H9 (cell line): ENCODE results near the gene CABCOCO1. TPM values are rescaled to one million over a fixed set of nuclear protein-coding genes. Genes with fewer than 3 reads are reported as not detected.

Experiments
- DNase-seq: peaks from one replicate; pipeline ENCODE4 v3.0.0-alpha.2; 2017
- H2AFZ ChIP-seq: one replicate; pipeline ENCODE4 v1.6.1; 2013; ENCODE audit warnings: mild to moderate bottlenecking, low read length, control low read depth, moderate library complexity
- H2AK5ac ChIP-seq: 2 replicates; pipeline ENCODE4 v1.6.1; 2013; ENCODE audit warnings: low read length, control low read depth, mixed read lengths; ENCODE audit not compliant: insufficient read length
- H2BK120ac ChIP-seq: one replicate; pipeline ENCODE4 v1.6.1; 2013; ENCODE audit warnings: low read depth, mild to moderate bottlenecking, low read length, control low read depth, inconsistent platforms; ENCODE audit not compliant: poor library complexity, severe bottlenecking
- H2BK12ac ChIP-seq: 2 replicates; pipeline ENCODE4 v1.6.1; 2013; ENCODE audit warnings: low read length, control low read depth, mixed read lengths, low read depth; ENCODE audit not compliant: insufficient read length
- H2BK15ac ChIP-seq: 2 replicates; pipeline ENCODE4 v1.6.1; 2013; ENCODE audit warnings: low read depth, low read length, control low read depth
- H2BK20ac ChIP-seq: one replicate; pipeline ENCODE4 v1.6.1; 2013; ENCODE audit warnings: low read depth, mild to moderate bottlenecking, low read length, control low read depth, inconsistent platforms; ENCODE audit not compliant: poor library complexity, severe bottlenecking
- H2BK5ac ChIP-seq: 2 replicates; pipeline ENCODE4 v1.6.1; 2013; ENCODE audit warnings: low read length, control low read depth, mixed read lengths; ENCODE audit not compliant: insufficient read length
- H3K14ac ChIP-seq: 2 replicates; pipeline ENCODE4 v1.6.1; 2013; ENCODE audit warnings: low read length, control low read depth; ENCODE audit not compliant: insufficient read depth
- H3K18ac ChIP-seq: 2 replicates; pipeline ENCODE4 v1.6.1; 2013; ENCODE audit warnings: low read depth, mild to moderate bottlenecking, mixed read lengths, low read length, control low read depth; ENCODE audit not compliant: insufficient read length
- H3K23ac ChIP-seq: 2 replicates; pipeline ENCODE4 v1.6.1; 2013; ENCODE audit warnings: low read length, control low read depth, mixed read lengths, low read depth; ENCODE audit not compliant: insufficient read length
- H3K23me2 ChIP-seq: 2 replicates; pipeline ENCODE4 v1.6.1; 2013; ENCODE audit warnings: low read depth, mild to moderate bottlenecking, mixed read lengths, low read length, control low read depth; ENCODE audit not compliant: insufficient read length, poor library complexity, severe bottlenecking
- H3K27ac ChIP-seq: 2 replicates; pipeline ENCODE4 v1.5.1; 2013; ENCODE audit warnings: low read length, control low read depth, mixed read lengths, low read depth; ENCODE audit not compliant: insufficient read length
- H3K27me3 ChIP-seq: 2 replicates; pipeline ENCODE4 v1.6.1; 2013; ENCODE audit warnings: low read length, control low read depth, inconsistent platforms; ENCODE audit not compliant: insufficient read depth
- H3K4ac ChIP-seq: 2 replicates; pipeline ENCODE4 v1.6.1; 2013; ENCODE audit warnings: low read depth, mild to moderate bottlenecking, control low read depth, inconsistent platforms, low read length, moderate library complexity
- H3K4me1 ChIP-seq: 2 replicates; pipeline ENCODE4 v1.6.1; 2013; ENCODE audit warnings: low read length, control low read depth, inconsistent platforms; ENCODE audit not compliant: insufficient read depth
- H3K4me2 ChIP-seq: 2 replicates; pipeline ENCODE4 v1.6.1; 2013; ENCODE audit warnings: low read length, control low read depth, mixed read lengths; ENCODE audit not compliant: insufficient read length, insufficient read depth
- H3K56ac ChIP-seq: 2 replicates; pipeline ENCODE4 v1.6.1; 2013; ENCODE audit warnings: low read depth, mild to moderate bottlenecking, mixed read lengths, low read length, control low read depth; ENCODE audit not compliant: insufficient read length
- H3K79me1 ChIP-seq: 2 replicates; pipeline ENCODE4 v1.6.1; 2013; ENCODE audit warnings: low read depth, mild to moderate bottlenecking, moderate library complexity, low read length, control low read depth, inconsistent platforms; ENCODE audit not compliant: insufficient read depth, poor library complexity, severe bottlenecking
- H3K79me2 ChIP-seq: 2 replicates; pipeline ENCODE4 v1.6.1; 2013; ENCODE audit warnings: low read length, control low read depth, inconsistent platforms; ENCODE audit not compliant: insufficient read depth
- H3K9ac ChIP-seq: 2 replicates; pipeline ENCODE4 v1.6.1; 2013; ENCODE audit warnings: low read length, control low read depth, mixed read lengths; ENCODE audit not compliant: insufficient read length; ENCODE audit errors: extremely low read depth
- H3K9me3 ChIP-seq: one replicate; pipeline ENCODE4 v1.6.1; 2013; ENCODE audit warnings: low read depth, low read length, inconsistent platforms; ENCODE audit not compliant: control insufficient read depth
- H3T11ph ChIP-seq: one replicate; pipeline ENCODE4 v1.6.1; 2013; ENCODE audit warnings: mild to moderate bottlenecking, low read length, control low read depth, inconsistent platforms
- H4K20me1 ChIP-seq: one replicate; pipeline ENCODE4 v1.6.1; 2013; ENCODE audit not compliant: control insufficient read depth, insufficient read length, insufficient read depth
- H4K5ac ChIP-seq: 2 replicates; pipeline ENCODE4 v1.6.1; 2013; ENCODE audit warnings: low read depth, mild to moderate bottlenecking, mixed read lengths, low read length, control low read depth; ENCODE audit not compliant: insufficient read length
- H4K8ac ChIP-seq: replicated peaks from 2 replicates; pipeline ENCODE4 v1.6.1; 2013; ENCODE audit warnings: low read length, control low read depth, mixed read lengths, low read depth; ENCODE audit not compliant: insufficient read length
- H4K91ac ChIP-seq: 2 replicates; pipeline ENCODE4 v1.6.1; 2013; ENCODE audit warnings: low read depth, mild to moderate bottlenecking, moderate library complexity, mixed read lengths, low read length, control low read depth; ENCODE audit not compliant: insufficient read length
- H3K27ac Mint-ChIP-seq, 3 experiments: 2 replicates in 2 of 3; 3 replicates in 1 of 3; pipeline ENCODE4 v1.8.0; 2020 to 2021; ENCODE audit warnings: mixed read lengths in 3 of 3, mild to moderate bottlenecking in 1 of 3, moderate library complexity in 1 of 3
- H3K27me3 Mint-ChIP-seq: 2 replicates; pipeline ENCODE4 v1.8.0; 2021; ENCODE audit warnings: low read depth, mild to moderate bottlenecking, moderate library complexity, mixed read lengths
- H3K36me3 Mint-ChIP-seq, 3 experiments: 2 replicates in 2 of 3; 3 replicates in 1 of 3; pipeline ENCODE4 v1.8.0; 2020 to 2021; ENCODE audit warnings: low read depth in 3 of 3, mixed read lengths in 3 of 3; ENCODE audit not compliant: insufficient read depth in 1 of 3
- H3K4me1 Mint-ChIP-seq, 2 experiments: 2 replicates each; pipeline ENCODE4 v1.8.0; 2020; ENCODE audit warnings: mixed read lengths in 2 of 2
- H3K4me3 Mint-ChIP-seq, 2 experiments: 2 replicates in 1 of 2; 3 replicates in 1 of 2; pipeline ENCODE4 v1.8.0; 2020 to 2021; ENCODE audit warnings: mild to moderate bottlenecking in 2 of 2, mixed read lengths in 2 of 2, moderate library complexity in 1 of 2
- H3K9me3 Mint-ChIP-seq, 2 experiments: 2 replicates in 1 of 2; 3 replicates in 1 of 2; pipeline ENCODE4 v1.8.0; 2020; ENCODE audit warnings: mild to moderate bottlenecking in 2 of 2, mixed read lengths in 2 of 2, moderate library complexity in 1 of 2
- WGBS: extraction: QIAGEN DNeasy Blood & Tissue Kit; methylation state at CpG from one replicate; pipeline ENCODE4 v1.1.7; 2013; ENCODE audit warnings: missing lambda C conversion rate, low lambda C conversion rate, mixed read lengths; ENCODE audit not compliant: insufficient read length; ENCODE audit errors: extremely low coverage; 5-methylcytosine and 5-hydroxymethylcytosine counted together
- total RNA-seq: library from RNA; stranded (reverse); gene quantifications from 2 replicates; pipeline ENCODE4 v1.2.1, GENCODE V29; 2021
- TF ChIP-seq, protein P1 (sequence below): fragments of 200-600 bp; sonication (generic); conservative IDR thresholded peaks from 3 replicates; pipeline ENCODE4 v1.8.0; 2021; ENCODE audit warnings: antibody characterized with exemption, mild to moderate bottlenecking

CABCOCO1 gene
- total RNA-seq, 1 experiment from 2014 or later: not detected

DNA sequence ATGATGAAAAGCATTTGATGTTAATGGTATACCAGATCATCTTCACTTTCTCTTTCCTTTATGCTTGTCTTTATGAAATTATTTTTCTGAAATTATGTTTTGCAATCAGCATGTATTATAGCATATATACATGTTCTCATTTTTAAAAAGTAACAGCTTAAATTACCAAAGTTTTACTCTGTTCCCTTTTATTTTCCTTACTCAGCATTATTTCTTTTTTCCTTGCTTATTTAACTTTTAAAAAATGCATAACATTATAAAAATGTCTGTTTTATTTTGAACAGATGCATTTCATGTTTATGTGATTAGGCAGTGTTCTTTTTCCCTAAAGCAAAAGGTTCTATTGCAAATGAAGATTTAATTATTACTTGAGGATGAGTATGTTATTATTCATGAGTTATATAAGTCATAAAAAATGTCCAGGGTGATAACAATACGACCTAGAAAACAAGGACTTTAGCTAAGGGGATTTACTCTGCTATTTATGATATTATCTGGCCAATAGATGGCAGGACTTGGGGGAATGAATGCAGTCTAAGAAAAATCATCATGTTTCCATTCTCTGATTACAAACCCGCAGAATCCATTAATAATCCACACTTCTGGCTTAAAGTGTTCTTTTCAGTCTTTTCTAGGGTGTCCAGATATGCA is 38.5 kb downstream of the CABCOCO1 start:
- no peak overlapping the region for H3K27ac ChIP-seq
- H2BK15ac ChIP-seq: no peak overlapping the region
- H2BK20ac ChIP-seq: no peak overlapping the region
- no peak overlapping the region for H3K56ac ChIP-seq
- H3K4me2 ChIP-seq: no peak overlapping the region
- TF ChIP-seq, protein P1, sequence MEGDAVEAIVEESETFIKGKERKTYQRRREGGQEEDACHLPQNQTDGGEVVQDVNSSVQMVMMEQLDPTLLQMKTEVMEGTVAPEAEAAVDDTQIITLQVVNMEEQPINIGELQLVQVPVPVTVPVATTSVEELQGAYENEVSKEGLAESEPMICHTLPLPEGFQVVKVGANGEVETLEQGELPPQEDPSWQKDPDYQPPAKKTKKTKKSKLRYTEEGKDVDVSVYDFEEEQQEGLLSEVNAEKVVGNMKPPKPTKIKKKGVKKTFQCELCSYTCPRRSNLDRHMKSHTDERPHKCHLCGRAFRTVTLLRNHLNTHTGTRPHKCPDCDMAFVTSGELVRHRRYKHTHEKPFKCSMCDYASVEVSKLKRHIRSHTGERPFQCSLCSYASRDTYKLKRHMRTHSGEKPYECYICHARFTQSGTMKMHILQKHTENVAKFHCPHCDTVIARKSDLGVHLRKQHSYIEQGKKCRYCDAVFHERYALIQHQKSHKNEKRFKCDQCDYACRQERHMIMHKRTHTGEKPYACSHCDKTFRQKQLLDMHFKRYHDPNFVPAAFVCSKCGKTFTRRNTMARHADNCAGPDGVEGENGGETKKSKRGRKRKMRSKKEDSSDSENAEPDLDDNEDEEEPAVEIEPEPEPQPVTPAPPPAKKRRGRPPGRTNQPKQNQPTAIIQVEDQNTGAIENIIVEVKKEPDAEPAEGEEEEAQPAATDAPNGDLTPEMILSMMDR: no peak
- no peaks in the 10 kb centered on the region for H4K20me1 ChIP-seq
- H3K23me2 ChIP-seq: no peaks in the 10 kb centered on the region
- H3K18ac ChIP-seq: no peak overlapping the region
- H3K4ac ChIP-seq: no peak overlapping the region
- H4K8ac ChIP-seq: no peak overlapping the region
- H3K23ac ChIP-seq: no peak overlapping the region
- no peak overlapping the region for H3K9ac ChIP-seq
- no peak overlapping the region for H2BK120ac ChIP-seq
- H3K36me3 Mint-ChIP-seq: no peaks in the 10 kb centered on the region
- H3K79me1 ChIP-seq: no peaks in the 10 kb centered on the region
- H3K4me3 Mint-ChIP-seq: no peak overlapping the region
- H3K9me3 ChIP-seq: no peaks in the 10 kb centered on the region
- H3K9me3 Mint-ChIP-seq: no peaks in the 10 kb centered on the region
- H3K4me1 Mint-ChIP-seq: no peaks in the 10 kb centered on the region
- H3K4me1 ChIP-seq: no peaks in the 10 kb centered on the region
- no CpG with 5 or more reads among the region's 2 CpGs for WGBS
- H3T11ph ChIP-seq: no peak overlapping the region
- no peaks in the 10 kb centered on the region for H3K27me3 Mint-ChIP-seq
- no peak overlapping the region for H2AFZ ChIP-seq
- no peak for DNase-seq
- H4K91ac ChIP-seq: no peak overlapping the region
- H4K5ac ChIP-seq: no peak overlapping the region
- no peak overlapping the region for H3K14ac ChIP-seq
- no peak overlapping the region for H2BK5ac ChIP-seq
- H3K27me3 ChIP-seq: no peaks in the 10 kb centered on the region
- H3K27ac Mint-ChIP-seq: no peak overlapping the region
- H2BK12ac ChIP-seq: no peak overlapping the region
- H3K79me2 ChIP-seq: no peaks in the 10 kb centered on the region
- no peak overlapping the region for H2AK5ac ChIP-seq
